H1 (cell line): ENCODE data around the gene EPHB1. TPM values are rescaled to one million over a fixed set of nuclear protein-coding genes. Genes with fewer than 3 reads are reported as not detected.

Source experiments
- ASH2L ChIP-seq: fragments of 200-600, 300-600 bp; sonication (generic); IDR thresholded peaks from one replicate; pipeline ENCODE4 v1.7.1; 2017; ENCODE audit warnings: low read length
- CBX5 ChIP-seq: fragments of 300-800, 300-1000 bp; sonication (generic); IDR thresholded peaks from 2 replicates; pipeline ENCODE4 v1.7.1; 2016; ENCODE audit warnings: antibody characterized with exemption, low read length, low read depth
- CHD1 ChIP-seq: IDR thresholded peaks from 2 replicates; pipeline ENCODE4 v1.6.1; 2012; ENCODE audit warnings: low read depth, low read length, improper control_type of control experiment
- MAFK ChIP-seq: IDR thresholded peaks from 2 replicates; pipeline ENCODE4 v1.6.1; 2012; ENCODE audit warnings: low read depth, mild to moderate bottlenecking, improper control_type of control experiment, low read length
- RAD21 ChIP-seq, 2 experiments: IDR thresholded peaks in 1 of 2; conservative IDR thresholded peaks in 1 of 2; 2 replicates each; pipeline ENCODE4 v1.6.1; 2011; ENCODE audit warnings: low read depth in 2 of 2, low read length in 2 of 2, improper control_type of control experiment in 1 of 2, inconsistent platforms in 1 of 2, mild to moderate bottlenecking in 1 of 2, moderate library complexity in 1 of 2
- SRF ChIP-seq: IDR thresholded peaks from 2 replicates; pipeline ENCODE4 v1.6.1; 2011; ENCODE audit warnings: mild to moderate bottlenecking, low read depth, low read length, moderate library complexity
- YY1 ChIP-seq: IDR thresholded peaks from 2 replicates; pipeline ENCODE4 v1.6.1; 2011; ENCODE audit warnings: low read depth, mild to moderate bottlenecking, low read length
- polyA plus RNA-seq, 7 experiments: library from polyadenylated mRNA; depleted of rRNA in 3 of 7; stranded (reverse) in 5 of 7; unstranded in 2 of 7; fragments of >200 nt in 5 of 7; fragments of 200-250 nt in 2 of 7; gene quantifications; 1 replicate in 5 of 7; 2 replicates in 1 of 7; 4 replicates in 1 of 7; pipeline versions ENCODE4 v1.2.1 to v1.2.3, GENCODE V29; 2011 to 2013; ENCODE audit warnings: missing spikeins in 2 of 7, mixed read lengths in 2 of 7
- total RNA-seq: library from RNA; stranded (reverse); fragmentation: NEBNext Ultra II Directional; extraction: Animal tissue kit (Norgen Biotek cat#: 25700); gene quantifications from 2 replicates; pipeline ENCODE4 v1.2.1, GENCODE V29; 2021

EPHB1 gene
- total and polyA plus RNA-seq, 2 of the 8 experiments (the other 6 are each of a cell fraction or from before 2014, with no cell fraction given), result 3.5 to 5.9 TPM

- no peak for TF ChIP-seq MAFK
- TF ChIP-seq YY1, result no peak
- TF ChIP-seq CBX5, result no peak
- TF ChIP-seq SRF, result no peak
- TF ChIP-seq RAD21 (IDR thresholded peaks at IDR 0.05 in 1 of 2, conservative IDR thresholded peaks at IDR 0.05 in 1 of 2; ENCODE audit: low read depth in 2 of 2, low read length in 2 of 2), result no peak
- TF ChIP-seq ASH2L, result no peak
- no peak for TF ChIP-seq CHD1
Measured at GRCh38 chr3:135203026-135203425, 408.0 kb downstream of the EPHB1 start (continued).
